Bronchial smooth muscle cell (primary cell): ENCODE measurements around the gene CMTM8. TPM values are rescaled to one million over a fixed set of nuclear protein-coding genes. Genes with fewer than 3 reads are reported as not detected.

Experiments
- total RNA-seq: library from RNA; depleted of rRNA; stranded (reverse); fragments of >200 nt; gene quantifications from 2 replicates; pipeline ENCODE4 v1.2.1, GENCODE V29; 2014

The CMTM8 gene, protein sequence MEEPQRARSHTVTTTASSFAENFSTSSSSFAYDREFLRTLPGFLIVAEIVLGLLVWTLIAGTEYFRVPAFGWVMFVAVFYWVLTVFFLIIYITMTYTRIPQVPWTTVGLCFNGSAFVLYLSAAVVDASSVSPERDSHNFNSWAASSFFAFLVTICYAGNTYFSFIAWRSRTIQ
- total RNA-seq = 0.09 and 0.32 TPM in 2 replicates

DNA sequence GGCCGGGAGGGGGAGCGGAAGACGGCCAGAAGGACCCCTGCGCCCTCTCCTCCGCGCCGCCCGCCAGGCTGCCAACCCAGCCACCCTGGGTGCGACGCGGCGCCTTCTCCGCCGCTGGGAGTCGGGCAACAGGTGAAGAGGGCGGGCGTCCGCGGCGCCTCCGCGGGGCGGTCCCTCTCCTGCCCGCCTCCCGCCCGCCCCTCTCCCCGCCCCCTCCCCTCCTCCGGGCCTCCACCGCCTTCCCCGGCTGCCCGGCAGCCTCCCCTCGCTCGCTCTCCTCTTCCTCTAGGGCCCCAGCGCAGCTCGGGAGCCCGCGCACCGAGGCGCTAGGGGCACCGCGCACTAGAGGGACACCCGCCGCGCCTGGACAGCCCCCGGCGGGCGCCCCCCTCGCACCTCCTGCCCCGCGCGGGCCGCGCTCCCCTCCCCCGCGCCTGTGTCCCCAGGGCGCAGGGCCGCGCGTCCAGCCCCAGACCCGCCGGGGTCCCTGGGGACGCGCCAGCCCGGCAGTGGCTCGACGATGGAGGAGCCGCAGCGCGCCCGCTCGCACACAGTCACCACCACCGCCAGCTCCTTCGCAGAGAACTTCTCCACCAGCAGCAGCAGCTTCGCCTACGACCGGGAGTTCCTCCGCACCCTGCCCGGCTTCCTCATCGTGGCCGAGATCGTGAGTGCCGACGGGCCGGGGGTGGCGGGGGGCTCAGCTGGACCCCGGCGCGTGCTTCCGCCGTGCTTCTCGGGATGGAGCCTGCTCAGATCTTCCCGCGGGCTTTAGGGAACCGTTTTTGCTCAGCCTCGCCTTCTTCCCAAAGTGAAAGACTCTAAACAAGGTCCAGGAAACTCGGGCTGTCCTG lies at the start of gene CMTM8:
Gene CMTM8 (plus strand): TSS at position 228 of the 854 bp plus-strand sequence. CDS start 293 bp downstream, at position 521.

DNA sequence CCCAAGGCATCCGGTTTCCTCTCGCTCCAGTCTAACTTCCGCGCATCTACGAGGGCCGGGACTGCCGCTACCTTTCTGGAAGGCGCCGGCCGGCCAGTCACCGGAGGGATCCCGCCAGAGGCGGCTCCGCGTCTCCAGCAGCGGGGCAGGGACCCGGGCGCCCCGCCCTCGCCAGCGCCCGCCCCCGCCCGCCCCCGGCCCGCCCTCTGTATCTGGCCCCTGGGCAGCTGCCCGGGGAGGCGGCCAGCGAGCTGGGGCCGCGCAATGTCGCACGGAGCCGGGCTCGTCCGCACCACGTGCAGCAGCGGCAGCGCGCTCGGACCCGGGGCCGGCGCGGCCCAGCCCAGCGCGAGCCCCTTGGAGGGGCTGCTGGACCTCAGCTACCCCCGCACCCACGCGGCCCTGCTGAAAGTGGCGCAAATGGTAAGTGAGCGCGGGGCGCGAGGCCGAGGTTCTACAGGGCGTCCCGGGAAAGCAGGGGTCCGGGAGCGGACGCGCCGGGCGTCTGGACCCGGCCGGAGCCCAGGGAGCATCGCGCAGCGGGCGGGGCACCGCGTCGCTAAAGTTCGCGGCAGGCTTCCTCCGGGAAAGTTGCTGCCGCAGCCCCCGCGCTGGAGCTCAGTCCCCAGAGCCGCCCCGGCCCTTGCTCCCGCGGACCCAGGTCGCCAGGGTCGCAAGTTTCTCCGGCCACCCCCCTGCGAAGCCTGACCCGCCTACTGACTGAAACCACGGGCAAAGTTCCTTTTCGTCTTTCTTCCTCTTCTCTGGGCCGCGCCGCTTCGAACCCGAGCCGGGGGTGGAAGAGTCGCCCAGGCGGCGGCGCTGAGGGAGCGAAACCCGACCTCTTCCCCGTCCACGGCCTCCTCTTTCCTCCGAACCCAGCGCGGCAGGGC lies 153.4 kb downstream of the CMTM8 start, which contains the start of gene CMTM7:
Gene CMTM7 (plus strand): TSS at position 211 of the 893 bp plus-strand sequence. CDS start 54 bp downstream, at position 265.

Other genes starting within 250 kb of the CMTM8 start
- gene GPD1L, start 132.1 kb upstream of the CMTM8 start, total RNA-seq = 10.5 and 13.9 TPM in 2 replicates
- gene CMTM7, start 153.2 kb downstream of the CMTM8 start, total RNA-seq = 2.1 and 3.8 TPM in 2 replicates